Prostate gland (tissue), 2 donors: ENCODE measurements around the gene PPP1R2C. TPM values are rescaled to one million over a fixed set of nuclear protein-coding genes. Genes with fewer than 3 reads are reported as not detected.

ENCODE experiments used
- DNase-seq: peaks from one replicate; pipeline ENCODE4 v3.0.0-alpha.2; 2019; ENCODE audit warnings: low spot score
- H3K27ac ChIP-seq, 2 donors: fragments of 200-600 bp; sonication (generic); 2 replicates each; pipeline ENCODE4 v1.5.1; 2017 to 2019
- H3K27me3 ChIP-seq: fragments of 200-600 bp; sonication (generic); replicated peaks from 2 replicates; pipeline ENCODE4 v1.5.1; 2019; ENCODE audit not compliant: insufficient read depth
- H3K36me3 ChIP-seq, 2 donors: fragments of 200-600 bp; sonication (generic); 1 replicate in 1 of 2; 2 replicates in 1 of 2; pipeline versions ENCODE4 v1.5.1 to v1.8.1; 2017 to 2019
- H3K4me1 ChIP-seq: fragments of 200-600 bp; sonication (generic); replicated peaks from 2 replicates; pipeline ENCODE4 v1.5.1; 2019
- H3K4me3 ChIP-seq, 2 donors: fragments of 200-600 bp; sonication (generic); 2 replicates each; pipeline ENCODE4 v1.5.1; 2017 to 2019
- H3K9me3 ChIP-seq: fragments of 200-600 bp; sonication (generic); 2 replicates; pipeline ENCODE4 v1.5.1; 2017
- POLR2A ChIP-seq: fragments of 450-650 bp; IDR thresholded peaks from one replicate; pipeline ENCODE4 v1.6.1; 2016; ENCODE audit warnings: antibody characterized with exemption, mild to moderate bottlenecking
- POLR2AphosphoS5 ChIP-seq: sonication (generic); formaldehyde crosslinking; IDR thresholded peaks from one replicate; pipeline ENCODE4 v1.6.1; 2017; ENCODE audit warnings: antibody characterized with exemption
- WGBS: methylation state at CpG from one replicate; pipeline ENCODE4 v1.1.5; 2018; 5-methylcytosine and 5-hydroxymethylcytosine counted together
- intact Hi-C: fragments of 100-400 bp; cut with DNase I; formaldehyde crosslinking; loops from one replicate; pipeline ENCODE4 v1.14.2; 2022
- total RNA-seq, 2 donors: library from RNA; depleted of rRNA; stranded (reverse); fragments of >200 nt; gene quantifications; one replicate each; pipeline ENCODE4 v1.1.0, GENCODE V29; 2016
- TF ChIP-seq, protein P1 (sequence below), 4 experiments: fragments of 200-600 bp in 2 of 4; fragments of 450-650 bp in 2 of 4; sonication (generic) in 2 of 4; IDR thresholded peaks; 1 replicate in 3 of 4; 2 replicates in 1 of 4; pipeline ENCODE4 v1.5.1; 2016 to 2019; ENCODE audit warnings: antibody characterized with exemption in 4 of 4, mild to moderate bottlenecking in 2 of 4, moderate library complexity in 2 of 4

PPP1R2C gene
- total RNA-seq, 2 donors from 2014 or later, result 6.6 TPM; not detected in 1

DNA sequence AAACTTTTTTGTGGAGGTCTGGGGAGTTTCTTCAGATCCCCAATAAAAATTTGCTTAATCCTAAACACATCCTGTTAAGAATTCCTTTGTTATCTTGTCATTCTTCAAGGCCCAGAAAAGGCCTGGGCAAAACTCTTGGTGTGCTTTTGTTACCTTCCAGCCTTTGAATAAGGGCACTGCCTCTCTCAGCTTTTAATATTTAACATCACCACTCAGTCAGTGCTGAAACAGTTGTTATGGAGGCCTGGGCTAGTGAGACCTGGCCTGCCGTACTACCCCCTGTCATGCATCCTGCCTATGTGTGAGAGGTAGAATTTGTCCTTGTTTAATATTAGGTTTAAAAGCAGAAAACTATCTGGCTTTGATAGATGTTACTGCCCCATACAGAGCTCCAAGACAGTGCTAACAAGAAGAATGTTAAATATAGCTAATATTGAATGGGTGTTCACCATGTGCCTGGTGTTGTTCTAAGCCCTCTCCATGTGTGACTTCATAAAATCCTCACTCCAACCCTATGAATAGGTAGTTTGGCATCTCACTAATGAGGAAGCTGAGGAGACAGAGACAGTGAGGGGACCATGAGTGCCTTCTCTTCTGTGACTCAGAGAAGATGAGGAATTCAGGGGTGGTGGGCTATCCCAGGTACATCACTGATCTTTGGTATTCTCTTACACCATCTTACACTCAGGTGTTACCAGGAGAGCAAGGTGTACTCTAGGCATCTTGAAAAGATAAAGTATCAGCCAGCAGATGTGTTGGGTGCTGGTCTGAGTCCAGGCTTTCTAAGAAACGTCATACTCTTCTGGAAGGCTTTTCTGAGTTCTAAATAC, 6.2 kb downstream of the PPP1R2C start:
- 96% methylated on average over 2 of the region's 2 CpGs for WGBS
- H3K36me3 ChIP-seq, result no peaks in the 10 kb centered on the region
- H3K4me1 ChIP-seq, result no peaks in the 10 kb centered on the region
- no peak overlapping the region for H3K27ac ChIP-seq
- no peak overlapping the region for H3K4me3 ChIP-seq
- no peak for TF ChIP-seq POLR2AphosphoS5
- TF ChIP-seq, protein P1, sequence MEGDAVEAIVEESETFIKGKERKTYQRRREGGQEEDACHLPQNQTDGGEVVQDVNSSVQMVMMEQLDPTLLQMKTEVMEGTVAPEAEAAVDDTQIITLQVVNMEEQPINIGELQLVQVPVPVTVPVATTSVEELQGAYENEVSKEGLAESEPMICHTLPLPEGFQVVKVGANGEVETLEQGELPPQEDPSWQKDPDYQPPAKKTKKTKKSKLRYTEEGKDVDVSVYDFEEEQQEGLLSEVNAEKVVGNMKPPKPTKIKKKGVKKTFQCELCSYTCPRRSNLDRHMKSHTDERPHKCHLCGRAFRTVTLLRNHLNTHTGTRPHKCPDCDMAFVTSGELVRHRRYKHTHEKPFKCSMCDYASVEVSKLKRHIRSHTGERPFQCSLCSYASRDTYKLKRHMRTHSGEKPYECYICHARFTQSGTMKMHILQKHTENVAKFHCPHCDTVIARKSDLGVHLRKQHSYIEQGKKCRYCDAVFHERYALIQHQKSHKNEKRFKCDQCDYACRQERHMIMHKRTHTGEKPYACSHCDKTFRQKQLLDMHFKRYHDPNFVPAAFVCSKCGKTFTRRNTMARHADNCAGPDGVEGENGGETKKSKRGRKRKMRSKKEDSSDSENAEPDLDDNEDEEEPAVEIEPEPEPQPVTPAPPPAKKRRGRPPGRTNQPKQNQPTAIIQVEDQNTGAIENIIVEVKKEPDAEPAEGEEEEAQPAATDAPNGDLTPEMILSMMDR (IDR thresholded peaks at IDR 0.05), result no peak
- TF ChIP-seq POLR2A, result no peak
- no peak for DNase-seq
- no peaks in the 10 kb centered on the region for H3K9me3 ChIP-seq
- H3K27me3 ChIP-seq, result no peaks in the 10 kb centered on the region
- intact Hi-C loops, result no loop called here

DNA sequence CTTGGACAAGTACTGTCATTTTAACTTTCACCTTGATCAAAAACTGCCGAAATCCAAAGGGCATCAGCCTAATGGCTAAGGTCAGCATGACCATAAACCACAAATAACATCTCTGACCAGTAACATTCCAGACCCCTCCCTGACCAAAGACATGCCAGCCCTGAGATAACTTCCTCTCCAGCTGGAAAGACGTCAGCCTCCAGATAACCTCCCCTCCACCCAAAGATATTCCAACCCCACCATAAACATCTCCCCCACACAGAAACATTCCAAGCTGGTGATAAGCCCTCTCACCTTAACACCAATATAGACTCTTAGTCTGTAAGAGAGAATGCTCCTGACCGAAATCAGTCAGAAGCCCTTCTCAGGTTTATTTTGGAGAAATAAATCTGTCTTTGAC, 7.4 kb downstream of the PPP1R2C start:
- intact Hi-C loops, result no loop called here
- Histone ChIP-seq H3K4me1 (no peaks in the 10 kb centered on the region), H3K27me3 (no peaks in the 10 kb centered on the region), H3K4me3 (no peak overlapping the region), H3K36me3 (no peaks in the 10 kb centered on the region), H3K9me3 (no peaks in the 10 kb centered on the region), H3K27ac (no peak overlapping the region)
- 93% methylated on average over 3 of the region's 3 CpGs for WGBS
- TF ChIP-seq POLR2A, result no peak
- TF ChIP-seq POLR2AphosphoS5, result no peak
- TF ChIP-seq, protein P1 (IDR thresholded peaks at IDR 0.05), result no peak
- no peak for DNase-seq

DNA sequence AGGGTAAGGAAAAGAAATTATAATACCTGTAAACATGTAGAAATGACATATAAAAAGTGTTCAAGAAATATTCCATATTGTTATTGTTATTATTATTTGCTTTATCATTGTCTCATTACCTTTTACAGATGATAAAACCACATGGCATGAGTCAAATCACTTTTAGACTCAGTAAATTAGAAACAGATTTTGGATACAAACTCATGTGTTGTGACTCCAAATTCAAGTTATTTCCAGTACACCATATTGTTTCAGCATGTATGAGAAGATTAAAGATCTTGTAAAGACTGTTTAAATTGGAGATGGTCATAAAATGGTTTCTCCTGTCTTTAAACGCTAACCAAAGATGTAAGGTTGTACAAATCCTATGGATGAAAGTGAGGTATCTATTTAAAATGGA, 18.1 kb downstream of the PPP1R2C start:
- no peaks in the 10 kb centered on the region for H3K9me3 ChIP-seq
- H3K36me3 ChIP-seq, result no peaks in the 10 kb centered on the region
- H3K4me1 ChIP-seq, result no peaks in the 10 kb centered on the region
- 40% methylated on average over 1 of the region's 1 CpG for WGBS
- no peaks in the 10 kb centered on the region for H3K27me3 ChIP-seq
- intact Hi-C loops, result no loop called here
- no peak for DNase-seq
- no peak for TF ChIP-seq POLR2AphosphoS5
- TF ChIP-seq, protein P1 (IDR thresholded peaks at IDR 0.05), result no peak
- no peak for TF ChIP-seq POLR2A
- no peak overlapping the region for H3K4me3 ChIP-seq
- no peak overlapping the region for H3K27ac ChIP-seq

DNA sequence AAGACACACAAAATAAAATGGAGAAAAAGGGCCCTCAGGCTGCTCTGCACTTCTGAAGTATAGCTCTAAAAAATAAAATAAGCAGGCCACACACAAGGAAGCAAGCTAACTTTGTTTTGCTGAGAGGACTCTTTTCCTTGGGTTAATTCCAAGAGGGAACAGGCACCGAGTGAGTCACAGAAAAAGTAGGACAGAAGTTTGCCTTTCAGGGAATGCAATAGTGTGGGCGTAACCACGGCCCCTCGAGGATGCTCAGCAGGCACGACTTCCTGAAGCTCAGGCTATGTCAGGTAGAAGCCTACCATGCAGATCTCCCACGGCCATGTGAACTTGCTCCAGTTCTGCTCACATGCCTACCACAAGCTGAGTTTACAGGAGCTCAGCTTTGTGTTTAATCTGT, 22.1 kb downstream of the PPP1R2C start:
- Histone ChIP-seq H3K27me3 (no peaks in the 10 kb centered on the region), H3K36me3 (no peaks in the 10 kb centered on the region), H3K9me3 (no peaks in the 10 kb centered on the region), H3K4me1 (no peaks in the 10 kb centered on the region), H3K27ac (no peak overlapping the region), H3K4me3 (no peak overlapping the region)
- intact Hi-C loops, result no loop called here
- WGBS, result 27% methylated on average over 5 of the region's 6 CpGs
- no peak for DNase-seq
- TF ChIP-seq POLR2AphosphoS5, result no peak
- TF ChIP-seq POLR2A, result no peak
- TF ChIP-seq, protein P1 (IDR thresholded peaks at IDR 0.05), result no peak

DNA sequence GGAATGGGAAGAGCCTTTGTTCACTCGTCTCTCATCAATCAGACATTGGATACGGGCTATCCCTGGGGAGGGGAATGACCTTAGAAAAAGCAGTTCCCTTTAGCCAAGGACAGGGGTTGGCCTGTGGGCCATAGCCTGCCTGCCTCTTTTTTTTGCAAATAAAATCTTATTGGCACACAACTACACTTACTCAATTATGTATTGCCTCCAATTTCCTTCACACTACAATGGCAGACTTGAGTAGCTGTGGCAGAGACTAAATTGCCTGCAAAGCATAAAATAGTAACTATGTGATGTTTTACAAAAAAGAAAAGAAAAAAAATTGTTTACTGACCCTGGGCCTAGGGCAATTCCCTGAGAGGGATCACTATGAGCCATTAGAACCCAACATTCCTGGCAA, 23.4 kb downstream of the PPP1R2C start:
- intact Hi-C loops, result no loop called here
- DNase-seq, result no peak
- no peaks in the 10 kb centered on the region for H3K27me3 ChIP-seq

More for the DNA sequence above, 23.4 kb downstream of the PPP1R2C start:
- Histone ChIP-seq H3K27ac (no peak overlapping the region), H3K9me3 (no peaks in the 10 kb centered on the region), H3K4me1 (no peaks in the 10 kb centered on the region), H3K36me3 (no peaks in the 10 kb centered on the region), H3K4me3 (no peak overlapping the region)
- 94% methylated on average over 2 of the region's 2 CpGs for WGBS
- TF ChIP-seq POLR2A, result no peak
